ENCODE results near the gene FBXL13.

DNA sequence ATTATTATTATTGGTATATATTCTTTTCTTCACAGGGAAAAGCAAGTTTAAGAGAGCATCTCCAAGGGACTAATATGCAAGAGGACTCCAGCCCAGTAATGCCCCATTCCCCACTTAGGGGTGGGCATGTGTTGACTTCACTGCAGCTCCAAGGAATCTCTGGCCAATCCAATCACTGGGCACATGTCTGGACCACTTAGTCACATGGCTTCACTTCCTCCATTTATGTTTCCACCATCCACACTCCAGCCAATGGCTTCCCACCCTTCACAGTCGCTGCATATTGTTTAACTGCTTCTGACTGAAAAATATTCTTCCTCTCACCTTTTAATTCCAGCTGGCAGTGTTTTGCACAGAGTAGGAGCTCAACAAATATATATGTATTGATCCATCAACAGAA is 43.6 kb downstream of the FBXL13 start:
- TF ChIP-seq, protein P1, sequence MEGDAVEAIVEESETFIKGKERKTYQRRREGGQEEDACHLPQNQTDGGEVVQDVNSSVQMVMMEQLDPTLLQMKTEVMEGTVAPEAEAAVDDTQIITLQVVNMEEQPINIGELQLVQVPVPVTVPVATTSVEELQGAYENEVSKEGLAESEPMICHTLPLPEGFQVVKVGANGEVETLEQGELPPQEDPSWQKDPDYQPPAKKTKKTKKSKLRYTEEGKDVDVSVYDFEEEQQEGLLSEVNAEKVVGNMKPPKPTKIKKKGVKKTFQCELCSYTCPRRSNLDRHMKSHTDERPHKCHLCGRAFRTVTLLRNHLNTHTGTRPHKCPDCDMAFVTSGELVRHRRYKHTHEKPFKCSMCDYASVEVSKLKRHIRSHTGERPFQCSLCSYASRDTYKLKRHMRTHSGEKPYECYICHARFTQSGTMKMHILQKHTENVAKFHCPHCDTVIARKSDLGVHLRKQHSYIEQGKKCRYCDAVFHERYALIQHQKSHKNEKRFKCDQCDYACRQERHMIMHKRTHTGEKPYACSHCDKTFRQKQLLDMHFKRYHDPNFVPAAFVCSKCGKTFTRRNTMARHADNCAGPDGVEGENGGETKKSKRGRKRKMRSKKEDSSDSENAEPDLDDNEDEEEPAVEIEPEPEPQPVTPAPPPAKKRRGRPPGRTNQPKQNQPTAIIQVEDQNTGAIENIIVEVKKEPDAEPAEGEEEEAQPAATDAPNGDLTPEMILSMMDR (IDR thresholded peaks at IDR 0.05) = no peak
- no peak for TF ChIP-seq POLR2A (IDR thresholded peaks at IDR 0.05)
